SH-SY5Y (cell line): ENCODE measurements around the gene HNMT.

Source experiments
- GATA2 ChIP-seq: IDR thresholded peaks from 2 replicates; pipeline ENCODE4 v1.6.1; 2011; ENCODE audit warnings: mild to moderate bottlenecking, low read depth, low read length
- GATA3 ChIP-seq: IDR thresholded peaks from 2 replicates; pipeline ENCODE4 v1.6.1; 2011; ENCODE audit warnings: low read depth, mild to moderate bottlenecking, low read length, moderate library complexity

DNA sequence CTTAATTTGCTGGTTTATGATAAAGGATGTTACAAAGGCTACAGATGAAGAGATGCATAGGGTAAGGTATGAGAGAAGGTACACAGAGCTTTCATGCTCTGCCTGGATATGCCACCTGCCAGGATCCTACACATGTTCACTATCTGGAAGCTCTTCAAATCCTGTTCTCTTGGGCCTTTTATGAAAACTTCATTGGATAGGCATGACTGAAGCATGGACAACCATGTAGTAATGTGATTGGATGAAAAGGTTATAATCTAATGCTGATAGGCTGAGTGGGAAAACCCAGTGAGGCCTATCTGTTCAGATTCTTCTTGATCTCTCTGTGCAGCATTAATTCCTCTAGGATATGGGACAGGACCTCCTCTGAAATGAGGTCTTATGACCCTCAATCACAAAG lies 26.8 kb downstream of the HNMT start:
- TF ChIP-seq GATA2: no peak
- no peak for TF ChIP-seq GATA3
